GM18951 (cell line): Measurements from ENCODE around the gene SKIL.
"Not testable (repeated sequence)": the region's sequence is repeated elsewhere in the genome, so short reads cannot be mapped to it uniquely, and the experiment has no call there.

Experiments used
- POLR2A ChIP-seq: IDR thresholded peaks from 4 replicates; pipeline ENCODE4 v1.6.1; 2011; ENCODE audit warnings: mild to moderate bottlenecking; ENCODE audit not compliant: insufficient read length, insufficient read depth; ENCODE audit errors: extremely low read depth
- in situ Hi-C: fragments of 300-500 bp; cut with MboI; formaldehyde crosslinking; loops from one replicate; pipeline ENCODE4 v1.12.0; 2022; ENCODE audit warnings: low sequenced_read_pairs, mixed read lengths, inconsistent platforms; ENCODE audit not compliant: unreplicated experiment

SKIL gene

GRCh38 chr3:170331143-170331542 is 26.4 kb upstream of the SKIL start:
- in situ Hi-C loops = no loop called here
- TF ChIP-seq POLR2A = no peak

- in situ Hi-C loops = no loop called here
- TF ChIP-seq POLR2A = no peak
These were observed 20.1 kb upstream of the SKIL start for GRCh38 chr3:170337420-170337819.

- no peak for TF ChIP-seq POLR2A
- in situ Hi-C loops = no loop called here
These were observed 18.7 kb upstream of the SKIL start for GRCh38 chr3:170338690-170339340.

GRCh38 chr3:170342273-170342672 is 15.2 kb upstream of the SKIL start:
- in situ Hi-C loops = not testable (repeated sequence)

GRCh38 chr3:170343859-170344258 is 13.7 kb upstream of the SKIL start:
- in situ Hi-C loops = not testable (repeated sequence)

- TF ChIP-seq POLR2A = no peak
- in situ Hi-C loops = no loop called here
These were observed 12.5 kb upstream of the SKIL start for GRCh38 chr3:170344971-170345370.

GRCh38 chr3:170346481-170347392 is 10.8 kb upstream of the SKIL start:
- in situ Hi-C loops = no loop called here
- TF ChIP-seq POLR2A = no peak

GRCh38 chr3:170350515-170351413 is 6.8 kb upstream of the SKIL start:
- in situ Hi-C loops = no loop called here
- no peak for TF ChIP-seq POLR2A

GRCh38 chr3:170352936-170353335 is 4.6 kb upstream of the SKIL start:
- TF ChIP-seq POLR2A = no peak
- in situ Hi-C loops = no loop called here

- in situ Hi-C loops = no loop called here
- no peak for TF ChIP-seq POLR2A
These were observed 4.0 kb upstream of the SKIL start for GRCh38 chr3:170353485-170353884.

- in situ Hi-C loops = no loop called here
- no peak for TF ChIP-seq POLR2A
These were observed 2.8 kb upstream of the SKIL start for GRCh38 chr3:170354760-170355159.

- TF ChIP-seq POLR2A = no peak
- in situ Hi-C loops = no loop called here
These were observed 1.5 kb upstream of the SKIL start for GRCh38 chr3:170355738-170356595.
